Kasumi-1 (cell line): ENCODE measurements around the gene FOXA2.

Experiments
- DNase-seq, 2 experiments: peaks; one replicate each; lab custom pipeline; 2025; lab: John Stamatoyannopoulos, UW

FOXA2 gene

DNA sequence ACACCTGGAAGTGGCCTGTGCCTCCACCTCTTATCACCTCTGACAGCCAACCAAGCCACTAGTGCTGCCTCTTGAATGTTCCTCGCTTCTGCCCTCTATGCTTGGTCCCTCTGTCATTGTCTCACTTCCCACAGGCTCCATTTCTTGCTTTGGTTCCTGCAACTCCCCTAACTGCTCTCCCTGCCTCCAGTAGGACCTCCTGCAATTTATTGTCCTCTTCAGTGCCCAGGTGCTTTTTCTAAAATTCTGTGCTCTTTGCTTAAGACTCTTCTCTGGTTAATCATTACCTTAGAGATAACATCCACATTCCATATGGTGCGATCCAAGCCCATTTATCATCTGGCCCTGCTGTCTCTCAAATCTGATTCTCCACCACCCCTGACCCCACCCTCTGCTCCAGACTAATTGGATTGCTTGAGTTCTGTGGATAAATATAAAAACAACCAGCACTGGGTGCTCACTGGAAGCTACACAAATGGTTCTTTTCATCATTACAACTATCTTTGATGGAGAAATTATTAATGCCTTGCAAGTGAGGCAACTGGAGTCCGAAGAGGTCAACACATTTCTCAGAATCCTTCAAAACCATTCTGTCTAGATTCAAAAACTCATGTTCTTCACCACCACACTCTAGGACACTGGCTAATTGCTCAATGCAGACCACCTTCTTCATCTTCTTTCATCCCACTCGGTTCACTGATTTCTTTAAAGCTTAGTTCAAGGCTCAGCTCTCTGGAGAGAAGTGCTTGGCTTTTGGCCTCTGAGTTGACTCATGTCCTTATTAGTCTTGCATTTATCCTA is 47.2 kb downstream of the FOXA2 start:
- no peak for DNase-seq

GRCh38 chr20:22536141-22536828 is 48.1 kb downstream of the FOXA2 start:
- DNase-seq = no peak

GRCh38 chr20:22535483-22535882 is 48.9 kb downstream of the FOXA2 start:
- DNase-seq = no peak

DNA sequence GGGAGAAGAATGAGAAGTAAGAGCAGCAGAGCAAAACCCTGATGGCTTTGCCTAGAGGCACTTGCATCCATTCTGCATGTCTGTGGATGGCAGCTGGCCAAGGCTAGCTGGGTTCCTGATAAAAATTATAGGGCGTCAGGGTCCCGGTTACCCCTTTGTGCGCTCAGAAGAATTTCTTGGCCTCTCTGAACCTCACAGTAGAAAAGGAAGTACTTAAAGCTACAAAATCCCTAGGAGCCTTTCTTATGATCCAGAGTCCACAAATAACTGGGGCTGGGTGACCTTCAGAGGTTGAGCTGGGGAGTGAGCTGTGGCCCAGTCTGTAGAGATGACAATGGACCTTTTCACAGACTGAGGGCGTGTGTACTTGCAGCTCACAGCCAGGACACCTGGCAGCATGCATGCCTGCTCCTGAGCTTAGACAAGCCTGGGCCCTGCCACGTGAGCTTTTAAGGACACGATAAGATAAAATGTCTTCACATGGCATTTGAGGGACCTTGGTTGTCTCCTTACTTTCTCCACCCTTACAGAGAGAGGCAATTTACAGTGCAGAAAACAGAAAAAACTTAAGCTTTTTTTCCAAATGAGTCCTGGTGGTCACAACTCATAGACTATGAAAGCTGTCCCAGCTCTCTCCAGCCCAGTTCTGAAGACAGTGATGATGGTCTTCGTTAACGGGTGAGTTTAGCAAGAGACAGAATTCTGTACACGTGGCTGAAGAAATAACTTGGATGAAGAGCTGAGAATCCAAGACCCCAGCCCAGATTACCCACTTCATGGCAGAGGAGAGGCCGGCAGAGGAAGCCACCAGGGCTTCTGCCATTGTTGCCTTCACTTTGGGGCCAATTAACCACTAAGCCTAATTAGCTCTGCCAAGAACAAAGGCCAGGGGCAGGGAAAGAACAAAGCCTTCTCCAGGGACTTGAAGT is 50.3 kb downstream of the FOXA2 start:
- no peak for DNase-seq

- no peak for DNase-seq
Measured at GRCh38 chr20:22532598-22532997, 51.8 kb downstream of the FOXA2 start.

DNA sequence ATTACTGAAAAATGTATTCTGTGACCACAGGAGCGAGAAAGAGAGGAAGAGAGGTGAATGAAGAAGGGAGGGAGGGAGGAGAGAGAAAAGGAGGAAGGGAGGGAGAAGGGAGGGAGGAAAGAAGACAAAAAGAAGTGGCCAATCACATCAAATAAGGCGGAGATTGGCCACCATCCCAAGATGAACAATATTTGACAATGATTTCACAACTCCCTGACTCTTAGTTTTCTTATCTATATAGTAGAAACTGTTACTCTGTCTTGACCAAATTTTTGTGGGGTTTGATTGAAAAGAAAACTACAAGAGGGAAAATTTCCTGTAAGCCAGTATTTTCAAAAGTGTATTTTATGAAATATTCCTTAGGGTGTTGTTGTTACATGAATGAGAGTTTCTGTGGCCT is 52.6 kb downstream of the FOXA2 start:
- no peak for DNase-seq

DNA sequence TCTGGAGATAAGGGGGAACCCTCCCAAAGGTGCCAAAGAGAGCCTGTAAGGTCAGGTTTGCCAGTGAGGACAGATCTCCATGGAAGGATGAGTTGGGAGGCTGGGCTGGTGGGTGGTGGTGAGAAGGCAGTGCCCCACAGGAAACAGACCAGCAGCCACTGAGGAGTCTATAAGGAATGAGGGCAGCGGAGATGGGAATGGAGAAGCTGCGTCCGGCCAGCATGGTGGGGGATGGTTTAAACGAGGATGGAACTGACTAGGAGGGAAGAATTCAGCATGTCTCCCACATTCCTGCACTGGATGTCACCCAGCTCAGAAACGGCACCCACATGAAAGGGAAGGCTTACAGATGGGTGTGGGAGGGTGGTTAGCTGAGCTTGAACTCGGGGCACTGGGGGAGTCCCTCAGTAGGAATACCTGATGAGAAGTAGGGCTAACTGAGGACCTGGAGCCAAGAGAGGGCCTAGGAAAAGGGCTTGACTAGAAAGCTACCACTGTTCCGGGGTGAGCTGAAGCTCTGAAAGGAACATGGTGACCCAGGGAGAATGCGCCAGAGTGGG is 53.2 kb downstream of the FOXA2 start:
- no peak for DNase-seq
